Measurements from ENCODE around the gene KRT6A.
"Not testable (repeated sequence)": the region's sequence is repeated elsewhere in the genome, so short reads cannot be mapped to it uniquely, and the experiment has no call there.

Gene KRT6A

GRCh38 chr12:52487744-52488443 is 5.2 kb downstream of the KRT6A start:
- in situ Hi-C loops (cut with MboI; ENCODE audit: low sequenced_read_pairs); DNase-seq (ENCODE audit: low spot score in 2 of 2); H3K27me3 ChIP-seq (ENCODE audit: low read depth); H3K9me3 ChIP-seq; H3K4me3 ChIP-seq; H3K36me3 ChIP-seq (replicated peaks); H3K4me1 ChIP-seq: not testable (repeated sequence)

GRCh38 chr12:52487211-52487610 is 5.8 kb downstream of the KRT6A start:
- Histone ChIP-seq H3K9me3 (no peaks in the 10 kb centered on the region), H3K36me3 (replicated peaks) (no peaks in the 10 kb centered on the region), H3K27me3 (ENCODE audit: low read depth) (0 out of 2 replicates have a peak, but pooled peaks cover 3% of the 10 kb centered on the region), H3K4me1 (no peaks in the 10 kb centered on the region), H3K4me3 (no peak overlapping the region)
- DNase-seq (ENCODE audit: low spot score in 2 of 2) = no peak
- in situ Hi-C loops (cut with MboI; ENCODE audit: low sequenced_read_pairs) = no loop called here

DNA sequence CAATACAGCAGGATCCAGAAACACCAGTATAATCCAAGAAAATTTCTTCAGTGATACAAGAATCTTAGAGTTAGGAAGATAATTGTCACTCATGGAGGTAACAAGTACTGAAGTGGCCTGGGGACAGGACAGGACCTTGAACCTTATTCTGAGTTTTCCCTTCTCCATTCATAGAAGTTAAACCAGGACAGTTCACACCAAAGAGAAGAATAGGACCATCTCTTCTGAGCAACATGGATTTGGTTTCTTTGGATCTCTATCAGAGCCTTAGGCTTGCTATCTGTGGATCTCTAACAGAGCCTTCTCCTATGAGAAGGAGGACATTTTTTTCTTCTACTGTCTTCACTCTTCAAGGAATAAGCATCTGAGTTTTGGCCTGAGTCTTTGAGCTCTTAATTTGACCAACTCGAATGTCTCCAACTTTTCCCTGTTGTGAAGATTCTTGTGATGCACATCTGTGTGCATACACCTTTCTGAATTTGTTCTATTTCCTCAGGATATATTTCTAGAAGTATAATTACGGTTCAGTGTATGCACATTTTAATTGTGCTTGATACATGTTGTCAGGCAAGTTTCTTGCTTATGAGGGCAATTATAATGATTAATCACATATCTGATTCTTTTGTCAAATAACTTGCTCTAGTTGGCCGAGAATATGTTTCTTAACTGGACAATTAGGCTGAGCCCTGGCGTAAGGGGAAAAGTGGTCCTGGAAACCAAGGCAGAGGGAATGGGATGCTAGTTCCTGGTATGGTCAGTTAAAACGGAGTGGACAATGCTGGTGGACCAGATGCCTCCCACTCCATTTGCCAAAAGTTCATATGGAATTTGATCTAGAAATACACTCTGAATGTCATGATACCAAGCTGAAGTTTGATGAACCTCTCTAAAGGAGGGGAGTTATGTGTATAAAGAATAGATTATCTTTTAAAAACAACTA is 6.6 kb downstream of the KRT6A start:
- DNase-seq (ENCODE audit: low spot score in 2 of 2) = no peak
- Histone ChIP-seq H3K4me1 (no peaks in the 10 kb centered on the region), H3K4me3 (no peak overlapping the region), H3K9me3 (no peaks in the 10 kb centered on the region), H3K27me3 (ENCODE audit: low read depth) (0 out of 2 replicates have a peak, but pooled peaks cover 3% of the 10 kb centered on the region), H3K36me3 (replicated peaks) (no peaks in the 10 kb centered on the region)
- in situ Hi-C loops (cut with MboI; ENCODE audit: low sequenced_read_pairs) = no loop called here

- in situ Hi-C loops (cut with MboI; ENCODE audit: low sequenced_read_pairs) = no loop called here
- H3K4me1 ChIP-seq = no peaks in the 10 kb centered on the region
- DNase-seq (ENCODE audit: low spot score in 2 of 2) = no peak
- H3K36me3 ChIP-seq (replicated peaks) = no peaks in the 10 kb centered on the region
- no peak overlapping the region for H3K4me3 ChIP-seq
- no peaks in the 10 kb centered on the region for H3K9me3 ChIP-seq
- H3K27me3 ChIP-seq (ENCODE audit: low read depth) = 0 out of 2 replicates have a peak, but pooled peaks cover 3% of the 10 kb centered on the region
Observed at GRCh38 chr12:52480073-52480472, 13.0 kb downstream of the KRT6A start.

GRCh38 chr12:52477651-52478050 is 15.4 kb downstream of the KRT6A start:
- H3K9me3 ChIP-seq = no peaks in the 10 kb centered on the region
- H3K27me3 ChIP-seq (ENCODE audit: low read depth) = peaks cover 2% of the 10 kb centered on the region; the same call in 1 of the 2 replicates
- no peaks in the 10 kb centered on the region for H3K36me3 ChIP-seq (replicated peaks)
- DNase-seq (ENCODE audit: low spot score in 2 of 2) = no peak
- no peak overlapping the region for H3K4me3 ChIP-seq
- in situ Hi-C loops (cut with MboI; ENCODE audit: low sequenced_read_pairs) = no loop called here
- H3K4me1 ChIP-seq = no peaks in the 10 kb centered on the region

GRCh38 chr12:52474212-52474611 is 18.8 kb downstream of the KRT6A start:
- in situ Hi-C loops (cut with MboI; ENCODE audit: low sequenced_read_pairs) = no loop called here
- no peak overlapping the region for H3K4me3 ChIP-seq
- H3K36me3 ChIP-seq (replicated peaks) = no peaks in the 10 kb centered on the region
- no peaks in the 10 kb centered on the region for H3K9me3 ChIP-seq
- no peaks in the 10 kb centered on the region; the same call in 1 of the 2 replicates for H3K27me3 ChIP-seq (ENCODE audit: low read depth)
- no peaks in the 10 kb centered on the region for H3K4me1 ChIP-seq
- no peak for DNase-seq (ENCODE audit: low spot score in 2 of 2)

DNA sequence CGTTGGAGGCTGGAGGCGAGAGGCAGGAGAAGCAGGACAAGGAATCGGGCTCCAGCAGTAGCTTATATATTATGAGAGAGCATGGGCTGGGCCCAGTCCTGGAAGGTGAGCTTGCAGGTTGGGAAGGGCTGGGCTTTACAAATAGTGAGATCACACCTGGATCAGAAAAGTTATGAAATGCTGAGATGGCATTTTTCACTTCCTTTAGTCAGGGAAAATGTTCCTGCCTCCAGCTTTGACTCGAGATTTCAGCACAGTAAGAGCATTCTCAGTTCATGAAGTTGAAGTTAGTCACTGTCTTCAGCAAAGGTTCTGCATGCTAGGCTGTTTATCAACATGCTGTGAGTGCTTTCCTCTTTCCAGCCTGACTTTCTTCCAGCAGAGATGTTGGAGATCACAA is 19.3 kb downstream of the KRT6A start, which contains the start of gene KRT6C:
KRT6C (minus strand) TSS at position 38 of the 400 bp plus-strand sequence. CDS start 68 bp downstream, outside the sequence.
- H3K4me3 ChIP-seq = no peak within 1 kb of the TSS
- DNase-seq (ENCODE audit: low spot score in 2 of 2) = no peak
- H3K27me3 ChIP-seq (ENCODE audit: low read depth) = no peaks in the 10 kb centered on the region; the same call in 1 of the 2 replicates
- H3K4me1 ChIP-seq = no peaks in the 10 kb centered on the region
- in situ Hi-C loops (cut with MboI; ENCODE audit: low sequenced_read_pairs) = no loop called here
- H3K9me3 ChIP-seq = no peaks in the 10 kb centered on the region
- H3K36me3 ChIP-seq (replicated peaks) = no peaks in the 10 kb centered on the region

DNA sequence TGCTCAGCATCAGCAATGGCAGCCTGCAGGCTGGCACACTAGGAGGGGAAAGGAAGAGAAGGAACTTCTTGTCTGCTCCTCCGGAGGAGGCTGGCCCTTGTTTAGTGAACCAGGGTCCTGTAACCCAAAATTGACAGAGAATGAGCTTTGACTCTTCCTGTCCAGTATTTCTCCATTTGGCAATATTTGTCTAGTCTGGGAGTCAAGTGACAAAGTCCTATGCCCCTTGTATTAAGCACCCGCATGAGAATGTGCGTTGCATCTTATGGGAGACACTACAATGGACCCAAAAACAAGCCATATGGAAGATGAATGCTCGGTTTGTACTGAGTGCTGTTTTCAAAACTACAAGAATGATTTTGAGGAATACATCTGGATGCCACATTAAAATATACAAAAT is 23.2 kb downstream of the KRT6A start:
- DNase-seq (ENCODE audit: low spot score in 2 of 2) = no peak
- Histone ChIP-seq H3K4me1 (no peaks in the 10 kb centered on the region), H3K9me3 (no peaks in the 10 kb centered on the region), H3K36me3 (replicated peaks) (no peaks in the 10 kb centered on the region), H3K4me3 (no peak overlapping the region), H3K27me3 (ENCODE audit: low read depth) (peaks cover 5% of the 10 kb centered on the region)
- in situ Hi-C loops (cut with MboI; ENCODE audit: low sequenced_read_pairs) = no loop called here

- H3K4me3 ChIP-seq = no peak overlapping the region
- no peak for DNase-seq (ENCODE audit: low spot score in 2 of 2)
- no peaks in the 10 kb centered on the region for H3K9me3 ChIP-seq
- H3K27me3 ChIP-seq (ENCODE audit: low read depth) = peaks cover 5% of the 10 kb centered on the region
- H3K4me1 ChIP-seq = no peaks in the 10 kb centered on the region
- H3K36me3 ChIP-seq (replicated peaks) = no peaks in the 10 kb centered on the region
- in situ Hi-C loops (cut with MboI; ENCODE audit: low sequenced_read_pairs) = no loop called here
Observed at GRCh38 chr12:52464897-52465296, 28.2 kb downstream of the KRT6A start.

DNA sequence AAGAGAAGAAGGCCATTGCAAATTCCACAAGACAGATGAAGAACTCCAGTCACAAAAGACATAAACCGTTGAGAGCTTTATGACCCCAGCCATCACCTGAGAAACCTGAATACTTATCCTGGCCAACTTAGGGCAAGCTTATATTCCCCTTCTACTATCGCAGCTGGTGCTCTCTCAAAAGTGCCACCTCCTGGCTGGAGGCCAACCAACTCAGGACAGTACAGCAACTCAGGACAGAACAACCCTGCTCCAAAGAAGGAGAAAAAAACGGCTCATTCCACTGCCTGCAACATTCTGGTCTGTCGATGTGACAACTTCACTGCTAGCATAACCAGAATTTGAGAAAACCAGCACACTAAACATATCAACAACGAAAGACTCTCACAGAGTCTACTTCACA is 31.4 kb downstream of the KRT6A start:
- Histone ChIP-seq H3K4me1 (no peaks in the 10 kb centered on the region), H3K4me3 (no peak overlapping the region), H3K9me3 (no peaks in the 10 kb centered on the region), H3K27me3 (ENCODE audit: low read depth) (no peaks in the 10 kb centered on the region), H3K36me3 (replicated peaks) (no peaks in the 10 kb centered on the region)
- in situ Hi-C loops (cut with MboI; ENCODE audit: low sequenced_read_pairs) = no loop called here
- no peak for DNase-seq (ENCODE audit: low spot score in 2 of 2)

DNA sequence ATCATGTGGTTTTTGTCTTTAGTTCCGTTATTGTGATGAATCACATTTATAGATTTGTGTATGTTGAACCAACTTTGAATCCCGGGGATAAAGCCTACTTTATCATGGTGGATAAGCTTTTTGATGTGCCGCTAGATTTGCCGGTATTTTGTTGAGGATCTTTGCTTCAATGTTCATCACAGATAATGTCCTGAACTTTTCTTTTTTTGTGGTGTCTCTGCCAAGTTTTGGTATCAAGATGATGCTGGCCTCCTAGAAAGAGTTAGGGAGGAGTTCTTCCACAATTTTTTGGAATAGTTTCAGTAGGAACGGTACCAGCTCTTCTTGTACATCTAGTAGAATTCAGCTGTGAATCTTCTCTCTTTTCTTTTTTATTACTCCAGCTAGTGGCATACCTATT is 34.2 kb downstream of the KRT6A start:
- H3K4me1 ChIP-seq = peaks cover 7% of the 10 kb centered on the region
- no peaks in the 10 kb centered on the region for H3K36me3 ChIP-seq (replicated peaks)
- no peaks in the 10 kb centered on the region for H3K27me3 ChIP-seq (ENCODE audit: low read depth)
- H3K9me3 ChIP-seq = no peaks in the 10 kb centered on the region
- in situ Hi-C loops (cut with MboI; ENCODE audit: low sequenced_read_pairs) = no loop called here
- DNase-seq (ENCODE audit: low spot score in 2 of 2) = no peak
- no peak overlapping the region for H3K4me3 ChIP-seq

- peaks cover 7% of the 10 kb centered on the region for H3K4me1 ChIP-seq
- no peaks in the 10 kb centered on the region for H3K9me3 ChIP-seq
- no peaks in the 10 kb centered on the region for H3K36me3 ChIP-seq (replicated peaks)
- H3K4me3 ChIP-seq = no peak overlapping the region
- in situ Hi-C loops (cut with MboI; ENCODE audit: low sequenced_read_pairs) = no loop called here
- no peak for DNase-seq (ENCODE audit: low spot score in 2 of 2)
- no peaks in the 10 kb centered on the region for H3K27me3 ChIP-seq (ENCODE audit: low read depth)
Observed at GRCh38 chr12:52455821-52456220, 37.2 kb downstream of the KRT6A start.

DNA sequence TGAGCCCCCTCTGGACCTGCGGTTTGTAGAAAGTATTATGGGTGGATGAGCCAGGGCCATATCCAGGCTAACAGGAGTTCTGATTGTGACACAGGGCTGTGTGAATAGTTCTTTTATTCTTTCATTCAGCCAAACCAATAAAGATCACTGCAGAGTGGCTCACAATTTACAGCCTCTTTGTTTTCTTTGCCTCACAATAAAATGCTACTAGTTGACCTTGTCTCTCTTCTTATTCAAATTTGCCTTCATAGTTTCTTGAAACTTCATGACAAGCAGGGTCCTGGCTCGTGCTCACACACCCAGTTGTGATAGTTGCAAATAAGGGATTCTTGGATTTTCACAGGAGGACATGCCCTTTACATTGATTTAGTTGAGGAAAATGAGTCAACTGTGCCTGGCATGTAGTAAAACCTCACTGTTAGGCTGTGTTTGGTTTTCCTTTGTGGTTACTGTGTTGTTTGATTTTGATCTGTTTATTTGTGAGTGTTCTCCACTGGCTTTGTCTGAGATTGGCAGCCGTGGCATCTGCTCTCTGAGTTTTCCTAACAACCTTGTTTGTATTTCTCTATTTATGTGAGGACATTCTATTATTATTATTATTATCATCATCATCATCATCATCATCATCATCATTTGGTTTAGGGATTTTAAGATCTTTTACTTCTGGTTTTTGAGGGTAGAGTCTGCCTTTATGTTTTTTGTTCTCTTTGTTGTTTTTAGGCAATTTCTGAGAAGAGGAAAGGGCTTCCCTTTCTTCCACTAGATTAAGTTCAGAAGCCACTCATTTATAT is 38.5 kb downstream of the KRT6A start:
- peak; percentile 62 to 93 for DNase-seq (ENCODE audit: low spot score in 2 of 2)
- H3K27me3 ChIP-seq (ENCODE audit: low read depth) = no peaks in the 10 kb centered on the region

More for the DNA sequence above, 38.5 kb downstream of the KRT6A start:
- H3K4me3 ChIP-seq = no peak overlapping the region
- H3K4me1 ChIP-seq = peaks cover 7% of the 10 kb centered on the region
- no peaks in the 10 kb centered on the region for H3K9me3 ChIP-seq
- in situ Hi-C loops (cut with MboI; ENCODE audit: low sequenced_read_pairs) = no loop called here
- no peaks in the 10 kb centered on the region for H3K36me3 ChIP-seq (replicated peaks)

All from HAP-1 (cell line).